Cardiac fibroblast (primary cell): ENCODE measurements around the gene CERS1.
A peak's percentile ranks its signal among the peaks of the same experiment; 100 is the strongest.

Experiments used
- DNase-seq, 2 donors: peaks; one replicate each; pipeline versions ENCODE4 v3.0.0 to v3.0.0-alpha.2; 2010; ENCODE audit warnings: low read depth in 2 of 2
- H3K4me3 ChIP-seq, 2 donors: replicated peaks in 1 of 2; 1 replicate in 1 of 2; 2 replicates in 1 of 2; pipeline ENCODE4 v1.5.1; 2011; ENCODE audit warnings: low read depth in 2 of 2, low read length in 2 of 2, mild to moderate bottlenecking in 2 of 2, moderate library complexity in 1 of 2
- CTCF ChIP-seq: IDR thresholded peaks from one replicate; pipeline ENCODE4 v1.5.1; 2011; ENCODE audit warnings: low read depth, mild to moderate bottlenecking, low read length, inconsistent platforms

Gene CERS1

GRCh38 chr19:18833849-18834643 lies 61.9 kb downstream of the CERS1 start:
- no peak for TF ChIP-seq CTCF
- H3K4me3 ChIP-seq: peak overlapping the region; percentile 84
- no peak for DNase-seq

GRCh38 chr19:18833141-18833476 lies 62.8 kb downstream of the CERS1 start:
- peak in 1 of 2 donors; percentile 18 for DNase-seq
- no peak for TF ChIP-seq CTCF

GRCh38 chr19:18832306-18833140 lies 63.4 kb downstream of the CERS1 start:
- peak overlapping the region; percentile 84 for H3K4me3 ChIP-seq
- TF ChIP-seq CTCF: peak; percentile 23
- DNase-seq: peak; percentile 25 to 30

More at GRCh38 chr19:18833141-18833476, 62.8 kb downstream of the CERS1 start:
- peak overlapping the region; percentile 84 for H3K4me3 ChIP-seq

- DNase-seq: peak; percentile 89 to 93
- TF ChIP-seq CTCF: no peak
- peak within 1 kb of the TSS; percentile 84 for H3K4me3 ChIP-seq
Measured at GRCh38 chr19:18831524-18832305, 64.2 kb downstream of the CERS1 start, which contains the start of gene UPF1. UPF1 (plus strand) TSS chr19:18831959; CDS start chr19:18832210, 251 bp downstream.

GRCh38 chr19:18830488-18830887 lies 65.5 kb downstream of the CERS1 start:
- no peak for DNase-seq
- H3K4me3 ChIP-seq: no peak overlapping the region
- no peak for TF ChIP-seq CTCF

GRCh38 chr19:18828786-18829185 lies 67.2 kb downstream of the CERS1 start:
- DNase-seq: no peak
- TF ChIP-seq CTCF: no peak
- H3K4me3 ChIP-seq: no peak overlapping the region
